Astrocyte of the spinal cord (primary cell): ENCODE data around the gene THRB.

Source experiments
- DNase-seq: peaks from one replicate; pipeline ENCODE4 v3.0.0; 2011; ENCODE audit warnings: low read depth, low spot score
- H3K4me3 ChIP-seq: 2 replicates; pipeline ENCODE4 v1.5.1; 2011; ENCODE audit warnings: low read depth, mild to moderate bottlenecking, low read length, moderate library complexity
- in situ Hi-C: cut with HindIII; loops from 2 replicates; pipeline ENCODE4 v1.10.0; 2017; ENCODE audit warnings: low sequenced_read_pairs
- TF ChIP-seq, protein P1 (sequence below): IDR thresholded peaks from 2 replicates; pipeline ENCODE4 v1.5.1; 2012; ENCODE audit warnings: low read depth, mild to moderate bottlenecking, low read length, inconsistent platforms

The THRB gene

DNA sequence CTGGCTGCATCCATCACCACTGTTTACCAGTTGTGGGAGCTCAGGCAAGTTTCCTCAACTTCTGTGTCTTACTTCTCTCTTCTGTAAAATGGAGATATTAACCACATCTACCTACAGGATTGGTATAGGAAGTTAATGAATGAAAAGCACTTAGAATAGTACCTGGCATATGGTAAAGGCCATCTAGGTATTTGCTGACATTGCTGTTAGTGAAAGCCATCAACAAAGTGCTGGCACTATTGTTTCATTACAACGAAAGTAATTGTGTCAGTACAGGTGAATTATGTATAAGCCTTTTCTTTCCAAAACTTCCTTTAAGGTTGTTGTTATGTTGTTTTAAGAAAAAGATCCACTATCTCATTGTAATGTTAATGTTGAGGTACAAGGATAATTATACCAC is 352.5 kb downstream of the THRB start:
- TF ChIP-seq, protein P1, sequence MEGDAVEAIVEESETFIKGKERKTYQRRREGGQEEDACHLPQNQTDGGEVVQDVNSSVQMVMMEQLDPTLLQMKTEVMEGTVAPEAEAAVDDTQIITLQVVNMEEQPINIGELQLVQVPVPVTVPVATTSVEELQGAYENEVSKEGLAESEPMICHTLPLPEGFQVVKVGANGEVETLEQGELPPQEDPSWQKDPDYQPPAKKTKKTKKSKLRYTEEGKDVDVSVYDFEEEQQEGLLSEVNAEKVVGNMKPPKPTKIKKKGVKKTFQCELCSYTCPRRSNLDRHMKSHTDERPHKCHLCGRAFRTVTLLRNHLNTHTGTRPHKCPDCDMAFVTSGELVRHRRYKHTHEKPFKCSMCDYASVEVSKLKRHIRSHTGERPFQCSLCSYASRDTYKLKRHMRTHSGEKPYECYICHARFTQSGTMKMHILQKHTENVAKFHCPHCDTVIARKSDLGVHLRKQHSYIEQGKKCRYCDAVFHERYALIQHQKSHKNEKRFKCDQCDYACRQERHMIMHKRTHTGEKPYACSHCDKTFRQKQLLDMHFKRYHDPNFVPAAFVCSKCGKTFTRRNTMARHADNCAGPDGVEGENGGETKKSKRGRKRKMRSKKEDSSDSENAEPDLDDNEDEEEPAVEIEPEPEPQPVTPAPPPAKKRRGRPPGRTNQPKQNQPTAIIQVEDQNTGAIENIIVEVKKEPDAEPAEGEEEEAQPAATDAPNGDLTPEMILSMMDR = no peak
- no peak overlapping the region for H3K4me3 ChIP-seq
- in situ Hi-C loops = no loop called here
- DNase-seq = no peak

DNA sequence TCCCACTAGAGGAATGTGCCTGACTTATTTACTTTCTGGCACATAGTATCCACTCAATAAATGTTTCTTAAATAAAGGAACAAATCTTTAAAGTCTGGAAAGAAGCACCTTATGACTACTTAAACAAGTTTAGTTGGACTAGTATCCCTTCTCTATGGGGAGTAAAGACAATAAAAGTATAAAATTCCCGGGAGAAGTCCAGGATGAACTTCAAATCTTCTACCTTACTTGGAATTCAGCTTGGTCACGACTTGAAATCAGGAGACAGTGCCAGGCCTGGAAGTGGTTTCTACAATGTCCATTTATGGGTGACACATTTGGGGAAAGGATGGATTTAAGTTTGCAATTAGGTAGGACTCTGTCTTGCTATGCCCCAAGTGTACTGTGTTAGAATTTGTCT is 353.1 kb downstream of the THRB start:
- no peak overlapping the region for H3K4me3 ChIP-seq
- DNase-seq = no peak
- in situ Hi-C loops = no loop called here
- TF ChIP-seq, protein P1 = no peak

DNA sequence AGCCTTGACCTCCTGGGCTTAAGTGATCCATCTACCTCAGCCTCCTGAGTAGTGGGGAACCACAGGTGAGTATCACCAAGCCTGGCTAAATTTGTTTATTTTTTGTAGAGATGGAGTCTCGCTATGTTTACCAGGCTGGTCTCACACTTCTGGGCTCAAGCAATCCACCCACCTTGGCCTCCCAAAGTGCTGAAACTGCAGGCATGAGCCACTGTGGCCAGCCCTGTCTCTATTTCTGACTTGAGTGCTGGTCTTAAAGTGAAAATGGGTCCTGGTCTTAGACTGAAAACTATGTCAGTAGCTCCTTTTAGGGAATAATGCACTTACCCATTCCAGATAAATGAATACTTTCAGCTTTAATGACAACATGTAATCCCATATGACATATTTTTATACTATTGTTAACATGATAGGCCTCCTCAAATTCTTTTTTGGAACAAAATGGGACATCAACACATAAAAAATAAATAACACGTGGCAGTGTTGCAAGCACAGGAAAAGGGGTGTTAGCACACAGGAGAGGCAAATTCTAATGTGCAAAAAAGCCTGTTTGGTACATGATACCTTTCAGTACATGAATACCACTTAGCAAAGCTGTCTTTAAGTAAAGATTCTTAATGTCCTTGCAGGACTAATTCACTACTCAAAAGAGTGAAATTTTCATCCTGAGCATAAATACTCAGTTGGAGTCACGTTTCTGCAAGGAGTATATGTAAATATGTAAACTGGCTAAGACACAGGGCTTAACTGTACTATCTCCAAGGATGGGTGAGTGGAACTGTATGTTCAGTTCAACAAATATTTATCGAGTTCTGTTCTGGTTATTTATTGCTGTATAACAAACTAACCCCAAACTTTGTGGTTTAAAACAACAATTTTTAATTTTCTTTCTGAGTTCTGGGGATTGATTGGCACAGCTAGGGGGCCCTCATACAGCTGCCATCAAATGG is 354.9 kb downstream of the THRB start:
- TF ChIP-seq, protein P1 = no peak
- in situ Hi-C loops = no loop called here
- H3K4me3 ChIP-seq = no peak overlapping the region
- DNase-seq = no peak

DNA sequence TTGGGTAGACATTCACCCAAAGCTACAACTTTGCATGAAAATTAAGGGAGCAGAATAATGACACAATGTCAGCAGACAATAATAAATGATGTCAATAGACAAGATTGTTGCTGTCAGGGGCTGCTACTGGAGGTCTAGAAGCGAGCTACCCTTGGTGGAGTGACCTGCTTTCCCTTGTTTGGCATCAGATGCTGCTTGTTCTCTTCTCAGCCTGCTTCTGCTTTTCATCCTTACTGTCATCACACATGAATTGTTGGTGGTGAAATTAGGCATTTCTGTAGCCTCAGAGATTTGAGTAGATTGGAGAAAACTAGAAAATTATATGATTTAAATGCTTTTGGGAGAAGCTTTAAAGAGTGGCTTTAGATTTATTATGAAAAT is 355.8 kb downstream of the THRB start:
- in situ Hi-C loops = no loop called here
- no peak overlapping the region for H3K4me3 ChIP-seq
- no peak for DNase-seq
- TF ChIP-seq, protein P1 = no peak

- in situ Hi-C loops = no loop called here
- H3K4me3 ChIP-seq = no peak overlapping the region
- TF ChIP-seq, protein P1 = no peak
- DNase-seq = no peak
Observed at GRCh38 chr3:24137958-24138875, 356.4 kb downstream of the THRB start.

- TF ChIP-seq, protein P1 = no peak
- no peak for DNase-seq
- H3K4me3 ChIP-seq = no peak overlapping the region
- in situ Hi-C loops = no loop called here
Observed at GRCh38 chr3:24137334-24137733, 357.3 kb downstream of the THRB start.
